H9 (cell line): ENCODE data around the gene PRDM2. TPM values are rescaled to one million over a fixed set of nuclear protein-coding genes. Genes with fewer than 3 reads are reported as not detected.

Source experiments
- DNase-seq: peaks from one replicate; pipeline ENCODE4 v3.0.0-alpha.2; 2017
- H2AFZ ChIP-seq: one replicate; pipeline ENCODE4 v1.6.1; 2013; ENCODE audit warnings: mild to moderate bottlenecking, low read length, control low read depth, moderate library complexity
- H2AK5ac ChIP-seq: 2 replicates; pipeline ENCODE4 v1.6.1; 2013; ENCODE audit warnings: low read length, control low read depth, mixed read lengths; ENCODE audit not compliant: insufficient read length
- H2BK120ac ChIP-seq: one replicate; pipeline ENCODE4 v1.6.1; 2013; ENCODE audit warnings: low read depth, mild to moderate bottlenecking, low read length, control low read depth, inconsistent platforms; ENCODE audit not compliant: poor library complexity, severe bottlenecking
- H2BK12ac ChIP-seq: 2 replicates; pipeline ENCODE4 v1.6.1; 2013; ENCODE audit warnings: low read length, control low read depth, mixed read lengths, low read depth; ENCODE audit not compliant: insufficient read length
- H2BK15ac ChIP-seq: 2 replicates; pipeline ENCODE4 v1.6.1; 2013; ENCODE audit warnings: low read depth, low read length, control low read depth
- H2BK20ac ChIP-seq: one replicate; pipeline ENCODE4 v1.6.1; 2013; ENCODE audit warnings: low read depth, mild to moderate bottlenecking, low read length, control low read depth, inconsistent platforms; ENCODE audit not compliant: poor library complexity, severe bottlenecking
- H2BK5ac ChIP-seq: 2 replicates; pipeline ENCODE4 v1.6.1; 2013; ENCODE audit warnings: low read length, control low read depth, mixed read lengths; ENCODE audit not compliant: insufficient read length
- H3K14ac ChIP-seq: 2 replicates; pipeline ENCODE4 v1.6.1; 2013; ENCODE audit warnings: low read length, control low read depth; ENCODE audit not compliant: insufficient read depth
- H3K18ac ChIP-seq: 2 replicates; pipeline ENCODE4 v1.6.1; 2013; ENCODE audit warnings: low read depth, mild to moderate bottlenecking, mixed read lengths, low read length, control low read depth; ENCODE audit not compliant: insufficient read length
- H3K23ac ChIP-seq: 2 replicates; pipeline ENCODE4 v1.6.1; 2013; ENCODE audit warnings: low read length, control low read depth, mixed read lengths, low read depth; ENCODE audit not compliant: insufficient read length
- H3K23me2 ChIP-seq: 2 replicates; pipeline ENCODE4 v1.6.1; 2013; ENCODE audit warnings: low read depth, mild to moderate bottlenecking, mixed read lengths, low read length, control low read depth; ENCODE audit not compliant: insufficient read length, poor library complexity, severe bottlenecking
- H3K27ac ChIP-seq: 2 replicates; pipeline ENCODE4 v1.5.1; 2013; ENCODE audit warnings: low read length, control low read depth, mixed read lengths, low read depth; ENCODE audit not compliant: insufficient read length
- H3K27me3 ChIP-seq: 2 replicates; pipeline ENCODE4 v1.6.1; 2013; ENCODE audit warnings: low read length, control low read depth, inconsistent platforms; ENCODE audit not compliant: insufficient read depth
- H3K4ac ChIP-seq: 2 replicates; pipeline ENCODE4 v1.6.1; 2013; ENCODE audit warnings: low read depth, mild to moderate bottlenecking, control low read depth, inconsistent platforms, low read length, moderate library complexity
- H3K4me1 ChIP-seq: 2 replicates; pipeline ENCODE4 v1.6.1; 2013; ENCODE audit warnings: low read length, control low read depth, inconsistent platforms; ENCODE audit not compliant: insufficient read depth
- H3K4me2 ChIP-seq: 2 replicates; pipeline ENCODE4 v1.6.1; 2013; ENCODE audit warnings: low read length, control low read depth, mixed read lengths; ENCODE audit not compliant: insufficient read length, insufficient read depth
- H3K56ac ChIP-seq: 2 replicates; pipeline ENCODE4 v1.6.1; 2013; ENCODE audit warnings: low read depth, mild to moderate bottlenecking, mixed read lengths, low read length, control low read depth; ENCODE audit not compliant: insufficient read length
- H3K79me1 ChIP-seq: 2 replicates; pipeline ENCODE4 v1.6.1; 2013; ENCODE audit warnings: low read depth, mild to moderate bottlenecking, moderate library complexity, low read length, control low read depth, inconsistent platforms; ENCODE audit not compliant: insufficient read depth, poor library complexity, severe bottlenecking
- H3K79me2 ChIP-seq: 2 replicates; pipeline ENCODE4 v1.6.1; 2013; ENCODE audit warnings: low read length, control low read depth, inconsistent platforms; ENCODE audit not compliant: insufficient read depth
- H3K9ac ChIP-seq: 2 replicates; pipeline ENCODE4 v1.6.1; 2013; ENCODE audit warnings: low read length, control low read depth, mixed read lengths; ENCODE audit not compliant: insufficient read length; ENCODE audit errors: extremely low read depth
- H3K9me3 ChIP-seq: one replicate; pipeline ENCODE4 v1.6.1; 2013; ENCODE audit warnings: low read depth, low read length, inconsistent platforms; ENCODE audit not compliant: control insufficient read depth
- H3T11ph ChIP-seq: one replicate; pipeline ENCODE4 v1.6.1; 2013; ENCODE audit warnings: mild to moderate bottlenecking, low read length, control low read depth, inconsistent platforms
- H4K20me1 ChIP-seq: one replicate; pipeline ENCODE4 v1.6.1; 2013; ENCODE audit not compliant: control insufficient read depth, insufficient read length, insufficient read depth
- H4K5ac ChIP-seq: 2 replicates; pipeline ENCODE4 v1.6.1; 2013; ENCODE audit warnings: low read depth, mild to moderate bottlenecking, mixed read lengths, low read length, control low read depth; ENCODE audit not compliant: insufficient read length
- H4K8ac ChIP-seq: replicated peaks from 2 replicates; pipeline ENCODE4 v1.6.1; 2013; ENCODE audit warnings: low read length, control low read depth, mixed read lengths, low read depth; ENCODE audit not compliant: insufficient read length
- H4K91ac ChIP-seq: 2 replicates; pipeline ENCODE4 v1.6.1; 2013; ENCODE audit warnings: low read depth, mild to moderate bottlenecking, moderate library complexity, mixed read lengths, low read length, control low read depth; ENCODE audit not compliant: insufficient read length
- H3K27ac Mint-ChIP-seq, 3 experiments: 2 replicates in 2 of 3; 3 replicates in 1 of 3; pipeline ENCODE4 v1.8.0; 2020 to 2021; ENCODE audit warnings: mixed read lengths in 3 of 3, mild to moderate bottlenecking in 1 of 3, moderate library complexity in 1 of 3
- H3K27me3 Mint-ChIP-seq: 2 replicates; pipeline ENCODE4 v1.8.0; 2021; ENCODE audit warnings: low read depth, mild to moderate bottlenecking, moderate library complexity, mixed read lengths
- H3K36me3 Mint-ChIP-seq, 3 experiments: 2 replicates in 2 of 3; 3 replicates in 1 of 3; pipeline ENCODE4 v1.8.0; 2020 to 2021; ENCODE audit warnings: low read depth in 3 of 3, mixed read lengths in 3 of 3; ENCODE audit not compliant: insufficient read depth in 1 of 3
- H3K4me1 Mint-ChIP-seq, 2 experiments: 2 replicates each; pipeline ENCODE4 v1.8.0; 2020; ENCODE audit warnings: mixed read lengths in 2 of 2
- H3K4me3 Mint-ChIP-seq, 2 experiments: 2 replicates in 1 of 2; 3 replicates in 1 of 2; pipeline ENCODE4 v1.8.0; 2020 to 2021; ENCODE audit warnings: mild to moderate bottlenecking in 2 of 2, mixed read lengths in 2 of 2, moderate library complexity in 1 of 2
- H3K9me3 Mint-ChIP-seq, 2 experiments: 2 replicates in 1 of 2; 3 replicates in 1 of 2; pipeline ENCODE4 v1.8.0; 2020; ENCODE audit warnings: mild to moderate bottlenecking in 2 of 2, mixed read lengths in 2 of 2, moderate library complexity in 1 of 2
- CTCF ChIP-seq: fragments of 200-600 bp; sonication (generic); conservative IDR thresholded peaks from 3 replicates; pipeline ENCODE4 v1.8.0; 2021; ENCODE audit warnings: antibody characterized with exemption, mild to moderate bottlenecking
- WGBS: extraction: QIAGEN DNeasy Blood & Tissue Kit; methylation state at CpG from one replicate; pipeline ENCODE4 v1.1.7; 2013; ENCODE audit warnings: missing lambda C conversion rate, low lambda C conversion rate, mixed read lengths; ENCODE audit not compliant: insufficient read length; ENCODE audit errors: extremely low coverage; 5-methylcytosine and 5-hydroxymethylcytosine counted together
- total RNA-seq: library from RNA; stranded (reverse); gene quantifications from 2 replicates; pipeline ENCODE4 v1.2.1, GENCODE V29; 2021

The PRDM2 gene
- total RNA-seq, 1 experiment from 2014 or later = 24.5 TPM

- Histone ChIP-seq H3K27me3 (no peaks in the 10 kb centered on the region; the same call in 1 of the 2 replicates), H4K8ac (no peak overlapping the region), H4K5ac (no peak overlapping the region), H2BK12ac (no peak overlapping the region), H3T11ph (no peak overlapping the region), H3K23ac (no peak overlapping the region), H2AFZ (no peak overlapping the region), H3K79me1 (no peaks in the 10 kb centered on the region), H3K4me2 (no peak overlapping the region), H3K79me2 (no peaks in the 10 kb centered on the region), H2AK5ac (no peak overlapping the region), H3K9me3 (no peaks in the 10 kb centered on the region), H2BK20ac (no peak overlapping the region), H3K56ac (no peak overlapping the region), H3K23me2 (no peaks in the 10 kb centered on the region), H3K18ac (no peak overlapping the region), H2BK5ac (no peak overlapping the region), H3K27ac (no peak overlapping the region), H2BK15ac (no peak overlapping the region), H4K91ac (no peak overlapping the region), H3K14ac (no peak overlapping the region), H4K20me1 (no peaks in the 10 kb centered on the region), H3K4me1 (no peaks in the 10 kb centered on the region), H3K9ac (no peak overlapping the region), H2BK120ac (no peak overlapping the region), H3K4ac (no peak overlapping the region)
- H3K36me3 Mint-ChIP-seq = no peaks in the 10 kb centered on the region; a peak in 1 of 7 replicates
- no peak for DNase-seq
- peaks cover 21% of the 10 kb centered on the region for H3K27me3 Mint-ChIP-seq
- no peak overlapping the region for H3K27ac Mint-ChIP-seq
- H3K4me1 Mint-ChIP-seq = no peaks in the 10 kb centered on the region
- no peak for TF ChIP-seq CTCF
- H3K9me3 Mint-ChIP-seq = peaks cover 2 to 5% of the 10 kb centered on the region in 2 experiments; a peak in 1 of 5 replicates
- no CpG with 5 or more reads among the region's 5 CpGs for WGBS
- no peak overlapping the region for H3K4me3 Mint-ChIP-seq
Observed at GRCh38 chr1:13674377-13674776, 25.6 kb upstream of the PRDM2 start.
